Hepatocyte (in vitro differentiated cells): Measurements from ENCODE around the gene STK4. TPM values are rescaled to one million over a fixed set of nuclear protein-coding genes. Genes with fewer than 3 reads are reported as not detected.

ENCODE experiments used
- DNase-seq: peaks from one replicate; pipeline ENCODE4 v3.0.0-alpha.2; 2016; ENCODE audit warnings: low spot score
- H2AFZ ChIP-seq: fragments of 200-600 bp; sonication (generic); 2 replicates; pipeline ENCODE4 v1.6.0; 2016; ENCODE audit warnings: antibody characterized with exemption, mild to moderate bottlenecking
- H3K27ac ChIP-seq: fragments of 200-600 bp; sonication (generic); 2 replicates; pipeline ENCODE4 v1.5.1; 2016; ENCODE audit warnings: mild to moderate bottlenecking
- H3K27me3 ChIP-seq: fragments of 200-600 bp; sonication (generic); 2 replicates; pipeline ENCODE4 v1.6.1; 2016
- H3K36me3 ChIP-seq: fragments of 200-600 bp; sonication (generic); replicated peaks from 2 replicates; pipeline ENCODE4 v1.5.1; 2016; ENCODE audit warnings: low read depth; ENCODE audit not compliant: insufficient read depth
- H3K4me1 ChIP-seq: fragments of 200-600 bp; sonication (generic); 2 replicates; pipeline ENCODE4 v1.5.1; 2016; ENCODE audit warnings: mild to moderate bottlenecking, moderate library complexity; ENCODE audit not compliant: insufficient read depth
- H3K4me2 ChIP-seq: fragments of 200-600 bp; sonication (generic); 2 replicates; pipeline ENCODE4 v1.6.0; 2016
- H3K4me3 ChIP-seq: fragments of 200-600 bp; sonication (generic); 2 replicates; pipeline ENCODE4 v1.5.1; 2016; ENCODE audit warnings: mild to moderate bottlenecking
- H3K79me2 ChIP-seq: fragments of 200-600 bp; sonication (generic); 2 replicates; pipeline ENCODE4 v1.6.0; 2017; ENCODE audit warnings: mild to moderate bottlenecking
- H3K9me2 ChIP-seq: fragments of 200-600 bp; sonication (generic); replicated peaks from 2 replicates; pipeline ENCODE4 v1.6.0; 2017; ENCODE audit warnings: mild to moderate bottlenecking; ENCODE audit not compliant: insufficient read depth
- H3K9me3 ChIP-seq: fragments of 200-600 bp; sonication (generic); 2 replicates; pipeline ENCODE4 v1.5.1; 2016; ENCODE audit warnings: low read depth, mild to moderate bottlenecking
- H4K20me1 ChIP-seq: fragments of 200-600 bp; sonication (generic); 2 replicates; pipeline ENCODE4 v1.6.0; 2016; ENCODE audit warnings: mild to moderate bottlenecking; ENCODE audit not compliant: insufficient read depth, poor library complexity, severe bottlenecking
- CTCF ChIP-seq: fragments of 200-600 bp; sonication (generic); IDR thresholded peaks from 2 replicates; pipeline ENCODE4 v1.5.1; 2016; ENCODE audit warnings: antibody characterized with exemption, mild to moderate bottlenecking; ENCODE audit not compliant: poor library complexity
- EZH2 ChIP-seq: fragments of 200-600 bp; sonication (generic); IDR thresholded peaks from 2 replicates; pipeline ENCODE4 v1.6.1; 2016; ENCODE audit warnings: antibody characterized with exemption, mild to moderate bottlenecking, borderline replicate concordance
- EZH2phosphoT487 ChIP-seq: fragments of 200-600 bp; sonication (generic); IDR thresholded peaks from one replicate; pipeline ENCODE4 v1.6.1; 2018; ENCODE audit warnings: antibody characterized with exemption, mild to moderate bottlenecking, low read depth, moderate library complexity; ENCODE audit not compliant: unreplicated experiment, severe bottlenecking
- WGBS: methylation state at CpG from one replicate; pipeline ENCODE4 v1.1.6; 2016; ENCODE audit warnings: low lambda C conversion rate; ENCODE audit errors: missing lambda C conversion rate; 5-methylcytosine and 5-hydroxymethylcytosine counted together
- polyA plus RNA-seq: library from polyadenylated mRNA; unstranded; fragments of >200 nt; fragmentation: Nextera tagmentation; extraction: Ambion mirVana; gene quantifications from 2 replicates; pipeline ENCODE4 v1.2.1, GENCODE V29; 2016
- total RNA-seq: library from RNA; depleted of rRNA; stranded (reverse); fragments of >200 nt; gene quantifications from 2 replicates; pipeline ENCODE4 v1.2.3, GENCODE V29; 2014

The STK4 gene
- total and polyA plus RNA-seq, 2 experiments from 2014 or later, result 11.4 to 16.5 TPM

DNA sequence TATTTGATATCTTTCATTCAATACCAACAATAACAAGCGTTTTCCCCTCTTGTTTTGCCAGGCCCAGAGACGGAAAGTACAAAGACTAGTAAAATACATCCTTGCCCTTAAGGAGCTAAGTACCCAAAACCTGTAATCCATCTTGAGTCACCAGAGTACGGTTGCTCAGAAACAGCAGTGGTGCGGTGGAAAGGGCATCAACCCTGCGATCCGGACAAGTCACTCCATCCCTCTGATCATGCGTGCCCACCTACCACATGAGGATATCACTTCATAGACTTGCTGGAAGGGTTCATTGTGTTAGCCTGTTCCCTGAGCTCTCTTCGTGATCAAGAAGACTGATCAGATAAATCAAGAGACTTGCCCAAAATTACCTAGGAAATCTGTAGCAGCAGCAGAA, 8.0 kb upstream of the STK4 start:
- Histone ChIP-seq H3K4me2 (peak overlapping the region; percentile 84), H3K4me3 (no peak overlapping the region), H3K27ac (peak overlapping the region; percentile 86), H3K27me3 (no peaks in the 10 kb centered on the region), H3K4me1 (peaks cover 18% of the 10 kb centered on the region), H3K9me3 (no peaks in the 10 kb centered on the region), H2AFZ (no peak overlapping the region), H3K79me2 (peaks cover 35% of the 10 kb centered on the region), H4K20me1 (no peaks in the 10 kb centered on the region), H3K36me3 (peaks cover 6% of the 10 kb centered on the region), H3K9me2 (no peaks in the 10 kb centered on the region)
- no peak for DNase-seq
- TF ChIP-seq EZH2phosphoT487 (no peak), CTCF (no peak), EZH2 (no peak)
- 88% methylated on average over 8 of the region's 8 CpGs for WGBS

- H3K9me2 ChIP-seq, result no peaks in the 10 kb centered on the region
Measured at GRCh38 chr20:44959082-44959637, 7.2 kb upstream of the STK4 start.

GRCh38 chr20:44959638-44960102, 6.6 kb upstream of the STK4 start:
- peaks cover 35% of the 10 kb centered on the region for H3K79me2 ChIP-seq
- TF ChIP-seq EZH2 (no peak), CTCF (no peak), EZH2phosphoT487 (no peak)
- DNase-seq, result peak; percentile 66
- H3K9me2 ChIP-seq, result no peaks in the 10 kb centered on the region
- H3K4me2 ChIP-seq, result peak overlapping the region; percentile 84
- H3K4me1 ChIP-seq, result peaks cover 18% of the 10 kb centered on the region
- no peaks in the 10 kb centered on the region for H4K20me1 ChIP-seq
- H3K36me3 ChIP-seq, result no peaks in the 10 kb centered on the region
- H3K4me3 ChIP-seq, result peak overlapping the region; percentile 77
- H3K27me3 ChIP-seq, result no peaks in the 10 kb centered on the region
- peak overlapping the region; percentile 86 for H3K27ac ChIP-seq
- H2AFZ ChIP-seq, result peak overlapping the region; percentile 43
- WGBS, result 2% methylated on average over 12 of the region's 13 CpGs
- no peaks in the 10 kb centered on the region for H3K9me3 ChIP-seq

More at GRCh38 chr20:44959082-44959637, 7.2 kb upstream of the STK4 start:
- no peaks in the 10 kb centered on the region for H3K9me3 ChIP-seq
- H3K79me2 ChIP-seq, result peaks cover 35% of the 10 kb centered on the region
- no peak for TF ChIP-seq EZH2
- no peak for TF ChIP-seq EZH2phosphoT487
- no peak for TF ChIP-seq CTCF
- peak overlapping the region; percentile 86 for H3K27ac ChIP-seq
- peaks cover 18% of the 10 kb centered on the region for H3K4me1 ChIP-seq
- H3K27me3 ChIP-seq, result no peaks in the 10 kb centered on the region
- no peaks in the 10 kb centered on the region for H4K20me1 ChIP-seq
- H3K4me2 ChIP-seq, result peak overlapping the region; percentile 84
- peak overlapping the region; percentile 43 for H2AFZ ChIP-seq
- peak; percentile 39 for DNase-seq
- 10% methylated on average over 8 of the region's 8 CpGs for WGBS
- H3K36me3 ChIP-seq, result peaks cover 4% of the 10 kb centered on the region
- H3K4me3 ChIP-seq, result peak overlapping the region; percentile 77
